AG09319 (cell line): ENCODE results near the gene ALKBH1.

ENCODE experiments used
- DNase-seq: peaks from one replicate; pipeline ENCODE4 v3.0.0-alpha.2; 2010; ENCODE audit warnings: low read depth; ENCODE audit errors: extremely low read depth
- CTCF ChIP-seq: IDR thresholded peaks from 2 replicates; pipeline ENCODE4 v1.5.1; 2011; ENCODE audit warnings: low read depth, mild to moderate bottlenecking, inconsistent platforms, low read length, moderate library complexity

Gene ALKBH1

DNA sequence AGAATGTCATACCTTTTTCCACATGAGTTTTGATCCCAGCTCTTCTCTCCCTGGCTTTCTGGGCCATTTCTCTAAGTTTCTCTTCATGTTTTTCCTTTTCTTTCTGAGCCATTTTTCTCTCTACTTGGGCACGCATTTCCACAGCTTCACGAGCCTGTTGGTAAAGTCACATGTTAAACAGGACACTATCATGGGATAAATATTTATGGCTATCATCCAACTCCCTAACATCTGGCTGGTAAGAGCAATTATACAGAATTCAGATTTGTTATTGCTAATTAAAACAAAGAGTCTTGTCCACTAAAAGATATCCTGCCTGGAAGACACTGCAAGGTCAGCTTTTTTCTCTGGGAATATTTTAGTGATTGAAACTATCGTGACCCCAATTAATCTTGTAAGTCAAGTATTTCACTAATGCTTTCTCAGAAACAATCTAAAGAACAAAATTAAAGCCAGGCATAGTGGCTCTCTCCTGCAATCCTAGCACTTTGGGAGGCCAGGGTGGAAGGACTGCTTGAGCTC, 23.2 kb upstream of the ALKBH1 start:
- no peak for TF ChIP-seq CTCF
- DNase-seq = no peak

DNA sequence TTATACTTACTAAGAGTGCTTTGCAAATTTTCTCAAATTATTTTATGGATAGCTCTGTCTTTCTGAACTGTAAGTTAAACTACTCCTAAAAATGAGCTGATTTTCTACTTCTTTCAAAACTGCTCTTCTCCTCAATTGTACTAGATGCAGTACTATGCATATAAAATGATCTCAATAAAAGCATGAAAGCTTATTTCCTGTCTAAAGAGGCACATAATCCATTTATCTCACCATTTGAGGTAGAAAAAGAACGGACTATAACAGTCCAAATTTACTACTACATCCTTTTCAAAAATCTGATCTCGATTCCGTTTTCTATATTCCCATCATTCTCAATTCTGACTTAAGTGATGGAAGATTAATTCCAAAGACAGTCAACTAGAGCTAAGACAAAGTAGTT, 14.5 kb upstream of the ALKBH1 start:
- no peak for DNase-seq
- TF ChIP-seq CTCF = no peak

- no peak for DNase-seq
- no peak for TF ChIP-seq CTCF
These were observed 13.6 kb upstream of the ALKBH1 start for GRCh38 chr14:77721437-77721836.

DNA sequence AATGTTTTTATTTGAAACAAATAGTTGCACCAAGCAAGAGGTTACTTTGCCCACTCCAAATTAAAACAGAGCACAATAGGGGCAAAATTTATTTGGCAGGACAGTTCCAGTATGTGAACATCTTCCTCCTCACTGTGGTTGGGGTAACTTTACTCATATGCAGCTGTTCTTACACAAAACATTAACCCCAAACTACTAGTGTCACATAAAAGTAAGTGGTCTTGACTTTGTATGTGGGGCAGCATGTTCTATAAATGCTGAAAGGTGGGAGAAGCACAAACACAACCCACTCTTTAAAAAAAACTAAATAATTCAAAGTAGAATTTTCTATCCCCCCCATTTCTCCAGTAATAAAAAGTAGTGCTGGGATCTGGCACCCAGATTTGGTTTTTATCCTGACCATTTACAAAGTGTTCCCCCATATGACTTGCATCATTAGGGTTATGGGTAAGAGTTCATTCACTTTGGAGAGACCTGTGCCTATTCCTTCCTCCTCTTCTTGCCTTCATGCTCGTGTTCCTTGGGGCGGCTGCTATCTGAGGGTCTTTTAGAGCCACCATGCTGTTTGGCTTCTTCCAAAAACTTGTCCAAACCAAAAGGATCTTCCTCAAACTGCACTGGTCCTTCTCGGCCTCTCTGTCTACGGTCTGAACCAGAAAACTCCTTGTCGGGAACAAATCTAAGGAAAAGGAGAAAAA, 9.9 kb upstream of the ALKBH1 start:
- no peak for TF ChIP-seq CTCF

DNA sequence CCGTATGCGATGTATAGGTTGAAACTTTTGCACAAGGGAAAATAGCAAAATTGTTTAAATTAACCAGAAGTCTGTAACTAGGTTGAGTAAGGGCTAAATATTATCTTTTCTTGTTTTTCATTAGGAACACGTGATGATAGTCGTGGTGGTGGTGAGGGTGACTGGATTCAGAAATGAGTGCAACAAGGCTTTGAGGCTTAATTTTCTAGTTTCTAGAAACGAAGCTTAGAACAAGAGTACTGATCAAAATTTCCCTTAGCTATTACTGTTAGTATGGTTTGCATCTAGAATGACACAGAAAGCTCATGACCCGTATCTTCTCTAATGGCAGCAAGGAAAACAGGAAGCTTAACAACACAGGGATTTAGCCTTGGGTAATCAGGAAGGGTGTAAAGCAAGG, 7.1 kb upstream of the ALKBH1 start:
- no peak for TF ChIP-seq CTCF
- no peak for DNase-seq

More for the DNA sequence above, 9.9 kb upstream of the ALKBH1 start:
- no peak for DNase-seq

GRCh38 chr14:77710364-77710763, 2.5 kb upstream of the ALKBH1 start:
- TF ChIP-seq CTCF = no peak
- no peak for DNase-seq

DNA sequence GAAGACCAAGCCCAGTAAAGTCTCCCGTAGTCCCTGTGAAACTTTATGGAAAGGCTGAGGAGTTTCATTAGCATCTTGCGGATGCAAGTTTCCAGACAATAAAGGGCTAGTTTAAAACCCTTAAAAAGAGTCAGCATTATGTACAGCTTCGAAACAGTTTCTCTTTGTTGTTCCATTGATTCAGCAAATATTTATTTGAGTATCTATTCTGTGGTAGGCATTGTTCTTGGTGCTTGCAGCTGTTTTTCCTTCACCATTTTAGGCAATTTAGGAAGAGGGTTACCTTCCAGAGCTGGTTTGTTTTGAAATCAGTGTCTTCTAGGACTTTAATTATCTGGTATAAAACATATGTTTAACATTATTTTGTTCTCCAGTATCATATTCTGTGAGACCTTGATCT, 1.6 kb upstream of the ALKBH1 start:
- no peak for DNase-seq
- no peak for TF ChIP-seq CTCF
